Activated CD8-positive, alpha-beta memory T cell treated with anti-CD3 and anti-CD28 coated beads, Interleukin-2, amount 50 U/mL, for 24 hours (primary cell): ENCODE data around the gene DMXL2.
"Not testable (repeated sequence)": the region's sequence is repeated elsewhere in the genome, so short reads cannot be mapped to it uniquely, and the experiment has no call there.

Experiments
- DNase-seq: peaks from one replicate; pipeline ENCODE4 v3.0.0-alpha.2; 2020; ENCODE audit errors: extremely low read depth

The DMXL2 gene

DNA sequence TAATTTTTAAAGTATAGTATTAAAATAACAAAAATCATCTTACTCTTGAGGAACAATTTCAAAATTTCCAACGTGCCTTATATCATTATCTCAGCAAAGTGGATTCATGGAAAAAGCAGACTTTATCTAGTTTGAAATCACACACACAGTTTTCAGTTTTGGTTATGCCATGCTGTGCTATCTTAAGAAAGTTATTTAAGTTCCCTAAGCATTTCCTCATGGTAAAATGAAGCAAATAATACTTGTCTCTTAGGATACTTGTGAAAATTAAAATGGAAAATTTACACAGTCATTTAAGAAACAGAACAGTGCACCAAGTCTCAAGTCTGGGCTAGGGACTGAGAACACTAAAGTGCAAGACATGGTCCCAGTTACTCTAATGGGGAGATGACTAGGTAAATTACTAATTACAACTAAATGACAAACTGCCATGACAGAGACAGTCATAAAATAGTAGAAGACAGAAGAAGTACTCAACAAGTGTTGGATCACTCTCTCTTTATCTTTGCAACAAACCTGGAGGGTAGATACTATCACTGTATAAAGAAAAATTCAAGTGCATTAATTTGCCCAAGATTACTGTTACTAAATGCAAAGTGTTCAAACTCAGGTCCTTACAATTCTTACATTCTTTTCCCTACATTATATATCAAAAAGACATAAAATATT is 44.8 kb downstream of the DMXL2 start:
- no peak for DNase-seq

- DNase-seq, result no peak
Observed at GRCh38 chr15:51576911-51577500, 45.6 kb downstream of the DMXL2 start.

- no peak for DNase-seq
Observed at GRCh38 chr15:51576286-51576850, 46.2 kb downstream of the DMXL2 start.

DNA sequence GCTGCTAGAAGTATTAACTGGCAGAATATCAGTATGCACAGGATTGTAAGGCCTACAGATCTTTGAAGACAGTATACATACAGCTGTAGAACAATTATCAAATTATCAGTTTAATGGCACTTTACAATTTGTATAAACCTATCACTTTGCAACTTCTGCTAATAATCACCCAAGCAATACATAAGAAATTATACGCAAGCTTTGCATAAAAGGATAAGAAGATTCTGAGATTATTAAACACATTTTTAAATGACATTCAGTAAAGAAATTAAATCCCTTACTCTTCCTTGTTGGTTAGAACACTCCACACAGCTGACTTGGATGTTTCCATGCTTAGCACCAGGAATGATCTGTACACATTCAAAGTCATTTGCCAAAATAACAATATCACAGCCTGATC is 46.8 kb downstream of the DMXL2 start:
- no peak for DNase-seq

DNA sequence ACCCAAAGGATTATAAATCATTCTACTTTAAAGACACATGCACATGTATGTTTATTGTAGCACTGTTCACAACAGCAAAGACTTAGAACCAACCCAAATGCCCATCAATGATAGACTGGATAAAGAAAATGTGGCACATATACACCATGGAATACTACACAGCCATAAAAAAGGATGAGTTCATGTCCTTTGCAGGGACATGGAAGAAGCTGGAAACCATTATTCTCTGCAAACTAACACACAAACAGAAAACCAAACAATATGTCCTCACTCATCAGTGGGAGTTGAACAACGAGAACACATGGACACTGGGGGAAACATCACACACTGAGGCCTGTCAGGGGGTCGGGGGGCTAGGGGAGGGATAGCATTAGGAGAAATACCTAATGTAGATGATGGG is 49.2 kb downstream of the DMXL2 start:
- DNase-seq, result not testable (repeated sequence)

GRCh38 chr15:51568939-51569784 is 53.4 kb downstream of the DMXL2 start:
- DNase-seq, result not testable (repeated sequence)

DNA sequence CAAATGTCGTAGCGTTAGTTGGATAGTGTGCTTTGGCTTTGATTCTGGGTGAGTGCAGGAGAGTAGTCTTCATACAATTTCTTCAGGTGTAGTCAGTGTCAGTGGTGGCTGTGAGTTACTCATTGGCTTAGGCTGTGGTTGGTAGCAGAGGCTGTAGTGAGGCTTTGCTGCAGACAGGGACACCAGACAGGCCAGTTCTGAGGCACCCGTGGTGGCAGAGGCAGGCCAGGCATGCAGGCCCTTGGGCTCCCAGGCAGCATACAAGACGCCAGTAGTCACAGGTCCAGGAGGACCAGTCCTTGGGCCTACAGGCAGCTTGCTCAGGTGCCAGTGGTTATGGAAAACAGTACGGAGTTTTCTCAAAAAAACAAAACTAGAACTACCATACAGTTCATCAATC is 61.3 kb downstream of the DMXL2 start:
- no peak for DNase-seq

DNA sequence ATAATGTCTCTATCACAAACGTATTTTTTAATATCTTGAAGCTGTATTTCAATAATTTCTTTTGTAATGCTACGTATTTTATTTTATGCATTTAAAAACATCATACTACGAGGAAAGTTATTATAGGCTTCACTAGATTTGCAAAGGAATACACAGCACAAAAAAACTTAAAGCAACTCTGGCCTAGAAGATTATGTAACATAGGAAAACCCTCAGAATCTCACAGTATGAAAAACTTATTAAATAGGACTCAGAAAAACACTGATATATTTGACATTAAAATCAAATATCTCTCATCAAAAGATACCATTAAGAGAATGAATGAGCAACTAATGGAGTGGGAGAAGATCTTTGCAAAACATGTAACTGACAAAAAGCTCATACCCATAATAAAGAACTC is 63.7 kb downstream of the DMXL2 start:
- DNase-seq, result no peak

DNA sequence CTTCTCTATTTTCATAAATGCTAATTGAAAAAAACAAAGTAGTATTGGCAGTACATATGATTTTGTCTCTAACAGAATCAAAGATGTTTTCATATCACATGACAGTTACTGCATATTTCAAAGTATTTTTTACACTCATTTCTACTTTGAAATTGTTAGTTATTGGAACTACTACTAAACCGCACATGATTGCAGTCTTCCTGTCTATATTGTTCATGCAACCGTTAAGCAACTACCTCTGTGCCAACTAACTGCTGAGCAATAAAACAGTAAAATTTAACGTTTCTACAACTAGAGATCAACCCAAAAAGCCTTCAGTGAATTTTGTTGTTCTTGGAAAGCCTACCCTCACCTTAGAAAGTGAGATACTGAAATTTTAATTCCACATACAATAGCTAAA is 64.2 kb downstream of the DMXL2 start:
- no peak for DNase-seq

DNA sequence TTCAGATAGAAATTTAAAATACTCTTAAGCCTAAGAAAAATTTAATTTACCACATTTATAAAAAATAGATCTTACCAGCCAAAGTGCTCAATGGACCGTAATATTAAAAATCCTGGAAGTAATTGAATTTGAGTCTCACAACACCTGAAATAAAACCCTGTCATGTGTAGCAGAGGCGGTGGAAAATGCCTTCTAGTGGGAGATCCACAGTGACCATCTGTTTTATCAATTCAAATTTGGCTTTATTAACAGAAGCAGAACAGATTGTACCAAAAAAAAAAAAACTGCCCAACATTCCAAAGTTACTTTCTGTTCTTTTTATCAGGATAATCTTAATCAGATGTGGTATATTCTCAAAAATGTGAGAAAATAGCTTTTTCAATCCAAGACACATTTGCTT is 71.7 kb downstream of the DMXL2 start:
- DNase-seq, result no peak

GRCh38 chr15:51547656-51548055 is 74.9 kb downstream of the DMXL2 start:
- no peak for DNase-seq

- no peak for DNase-seq
Observed at GRCh38 chr15:51536965-51537574, 85.5 kb downstream of the DMXL2 start.

DNA sequence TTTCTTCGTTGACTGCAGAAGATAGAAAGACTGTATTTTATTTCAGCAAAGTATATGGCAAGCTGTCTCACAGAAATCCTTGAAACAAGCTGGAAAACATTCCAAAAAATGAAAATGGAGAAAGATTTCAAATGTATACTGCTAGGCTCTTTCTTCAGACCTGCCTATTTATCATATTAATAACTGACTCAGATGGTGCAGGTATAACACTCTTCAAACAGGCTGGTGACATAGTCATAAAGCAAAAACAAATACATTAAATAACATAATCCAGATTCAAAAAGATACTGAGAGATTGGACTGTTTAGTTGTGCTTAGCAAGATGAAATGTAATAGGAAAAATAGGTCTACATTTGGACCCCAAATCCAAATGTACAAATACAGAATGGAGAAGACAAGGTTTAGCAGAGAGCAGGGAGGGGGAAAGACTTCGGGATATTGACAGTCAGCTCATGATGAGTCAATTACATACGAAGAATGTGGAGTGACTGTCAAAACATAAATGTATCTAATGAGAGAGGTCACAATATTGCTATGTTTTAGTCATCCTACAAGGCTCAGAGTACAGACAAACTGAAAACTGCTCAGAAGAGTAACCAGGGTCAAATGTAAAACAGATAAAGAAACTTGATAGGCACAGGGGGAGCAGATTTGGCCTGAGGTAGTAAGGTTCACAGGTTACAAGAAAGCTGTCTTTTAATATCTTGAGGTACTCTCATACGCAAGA is 88.7 kb downstream of the DMXL2 start:
- no peak for DNase-seq

DNA sequence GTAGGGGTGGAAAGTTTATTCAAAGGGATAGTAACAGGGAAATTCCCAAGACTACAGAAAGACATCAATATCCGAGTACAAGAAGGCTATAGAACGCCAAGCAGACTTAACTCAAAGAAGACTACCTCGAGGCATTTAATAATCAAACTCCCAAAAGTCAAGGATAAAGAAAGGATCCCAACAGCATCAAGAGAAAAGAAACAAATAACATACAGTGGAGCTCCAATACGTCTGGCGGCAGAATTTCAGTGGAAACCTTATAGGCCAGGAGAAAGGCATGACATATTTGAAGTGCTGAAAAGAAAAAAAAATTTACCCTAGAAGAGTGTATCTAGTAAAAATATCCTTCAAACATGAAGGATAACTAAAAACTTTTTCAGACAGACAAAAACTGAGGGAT is 95.6 kb downstream of the DMXL2 start:
- no peak for DNase-seq

GRCh38 chr15:51524376-51524775 is 98.2 kb downstream of the DMXL2 start:
- DNase-seq, result no peak

GRCh38 chr15:51516291-51516690 is 106.3 kb downstream of the DMXL2 start:
- no peak for DNase-seq

DNA sequence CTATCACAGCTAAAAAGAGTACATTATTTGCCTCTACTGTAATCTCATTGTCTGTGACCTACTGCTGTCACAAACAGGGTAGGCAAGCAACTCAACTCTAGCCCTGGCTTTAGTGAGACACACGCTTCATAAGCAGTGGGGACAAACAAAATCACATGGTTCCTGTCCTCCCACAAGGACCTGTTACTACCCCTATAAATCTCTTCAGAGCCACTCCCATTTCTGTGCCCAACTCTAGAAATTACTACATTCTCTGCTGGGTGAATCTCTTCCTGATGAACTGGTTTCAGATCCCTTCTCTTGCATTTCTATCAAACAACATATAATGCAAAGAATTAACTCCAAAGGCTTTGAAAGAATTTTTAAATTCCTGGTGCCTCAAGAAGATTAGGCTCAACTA is 117.3 kb downstream of the DMXL2 start:
- no peak for DNase-seq

- DNase-seq, result no peak
Observed at GRCh38 chr15:51503003-51503402, 119.6 kb downstream of the DMXL2 start.

- no peak for DNase-seq
Observed at GRCh38 chr15:51499379-51499976, 123.1 kb downstream of the DMXL2 start.

GRCh38 chr15:51497806-51498205 is 124.8 kb downstream of the DMXL2 start:
- no peak for DNase-seq

GRCh38 chr15:51496246-51496645 is 126.3 kb downstream of the DMXL2 start:
- no peak for DNase-seq
